Urothelium cell line (cell line): Measurements from ENCODE around the gene SLC2A1.
"Not testable (repeated sequence)": the region's sequence is repeated elsewhere in the genome, so short reads cannot be mapped to it uniquely, and the experiment has no call there.

ENCODE experiments used
- DNase-seq: peaks from one replicate; pipeline ENCODE4 v3.0.0; 2011; ENCODE audit warnings: low spot score, mixed read lengths
- FAIRE-seq: peaks from 2 replicates; lab custom pipeline; 2011; peaks lifted over from hg19 to GRCh38; lab: Jason Lieb, UNC

SLC2A1 gene

DNA sequence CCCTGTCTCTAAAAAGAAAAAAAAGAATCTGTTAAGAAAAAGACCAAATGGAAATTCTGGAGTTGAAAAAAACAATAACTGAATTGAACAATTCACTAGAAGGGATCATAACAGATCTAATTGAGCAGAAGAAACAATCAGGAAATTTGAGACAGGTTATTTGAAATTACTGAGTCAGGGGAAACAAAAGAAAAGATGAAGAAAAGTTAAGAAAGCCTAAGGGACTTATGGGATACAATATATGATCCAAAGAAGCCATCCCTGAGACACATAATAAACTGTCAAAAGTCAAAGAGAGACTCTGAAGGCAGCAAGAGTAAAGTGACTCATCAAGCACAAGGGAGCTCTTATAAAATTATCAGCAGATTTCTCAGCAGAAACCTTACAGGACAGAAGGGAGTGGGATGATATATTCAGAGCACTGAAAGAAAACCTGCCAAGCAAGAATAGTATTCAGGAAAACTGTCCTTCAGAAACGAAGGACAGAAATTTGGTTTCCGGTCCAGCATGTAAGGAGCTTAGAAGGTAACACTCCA, 44.5 kb downstream of the SLC2A1 start:
- no peak for DNase-seq
- FAIRE-seq = no peak

GRCh38 chr1:42913426-42914091, 45.1 kb downstream of the SLC2A1 start:
- DNase-seq (peak; percentile 76), FAIRE-seq (no peak)

- FAIRE-seq (no peak), DNase-seq (no peak)
Measured at GRCh38 chr1:42910985-42911384, 47.7 kb downstream of the SLC2A1 start.

DNA sequence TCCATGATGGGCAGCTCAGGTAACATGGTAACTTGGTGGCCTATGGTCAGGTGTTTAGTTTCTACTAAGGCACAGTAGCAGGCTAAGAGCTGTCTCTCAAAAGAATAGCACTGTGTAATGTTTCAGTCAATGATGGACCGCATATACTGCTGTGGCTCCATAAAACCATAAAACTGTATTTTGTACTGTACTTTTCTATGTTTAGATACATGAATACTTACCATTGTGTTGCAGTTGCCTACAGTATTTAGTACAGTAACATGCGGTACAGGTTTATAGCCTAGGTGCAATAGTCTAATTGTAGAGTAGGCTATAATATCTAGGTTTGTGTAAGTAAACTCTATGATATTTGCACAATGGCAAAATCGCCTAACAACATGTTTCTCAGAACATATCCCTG, 50.6 kb downstream of the SLC2A1 start:
- no peak for FAIRE-seq
- DNase-seq = no peak

DNA sequence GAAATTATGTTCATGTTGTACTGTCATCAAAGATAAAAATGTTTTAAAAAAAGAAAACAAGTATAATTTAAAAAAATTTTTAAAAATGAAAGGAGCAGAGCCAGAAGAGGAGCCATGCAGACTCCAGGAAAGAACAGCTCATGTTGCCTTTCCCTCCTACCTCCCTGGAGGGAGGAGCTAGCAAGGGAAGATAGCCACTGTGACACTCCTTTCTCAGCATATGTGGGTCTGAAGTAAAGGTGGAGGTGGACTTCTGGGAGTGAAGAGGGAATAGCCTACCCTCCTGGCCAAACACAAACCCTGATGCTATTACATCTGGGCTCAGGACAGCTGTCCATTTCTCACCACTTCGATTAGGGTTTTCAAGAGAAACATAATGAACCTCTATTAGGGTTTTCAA, 54.2 kb downstream of the SLC2A1 start:
- FAIRE-seq = no peak
- DNase-seq = no peak

GRCh38 chr1:42899960-42900359, 58.7 kb downstream of the SLC2A1 start:
- not testable (repeated sequence) for FAIRE-seq, DNase-seq

GRCh38 chr1:42891465-42892138, 67.1 kb downstream of the SLC2A1 start:
- DNase-seq (no peak), FAIRE-seq (no peak)

- DNase-seq (no peak), FAIRE-seq (no peak)
Measured at GRCh38 chr1:42889264-42889663, 69.4 kb downstream of the SLC2A1 start.

- FAIRE-seq (no peak), DNase-seq (no peak)
Measured at GRCh38 chr1:42888013-42888633, 70.5 kb downstream of the SLC2A1 start.

DNA sequence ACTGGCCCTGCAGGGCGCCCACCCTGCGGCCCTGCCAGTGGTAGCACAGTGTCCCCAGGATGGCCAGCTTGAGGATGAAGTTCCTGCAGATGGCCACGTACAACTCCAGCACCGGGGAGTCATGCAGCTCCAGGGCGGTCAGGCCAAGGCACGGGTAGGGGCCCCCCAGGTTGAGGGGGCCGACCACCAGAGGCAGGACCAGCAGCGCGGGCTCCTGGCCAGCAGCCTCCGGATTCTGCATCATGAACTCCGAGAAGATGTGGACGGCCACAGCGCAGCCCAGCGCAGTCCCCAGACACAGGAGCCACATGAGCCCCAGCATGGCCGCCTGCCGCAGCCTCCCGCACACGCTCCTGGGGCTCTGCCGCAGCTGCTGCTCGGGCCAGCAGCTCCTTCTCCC, 71.3 kb downstream of the SLC2A1 start:
- DNase-seq = no peak
- no peak for FAIRE-seq

- no peak for FAIRE-seq
- DNase-seq = no peak
Measured at GRCh38 chr1:42886800-42887199, 71.9 kb downstream of the SLC2A1 start.

DNA sequence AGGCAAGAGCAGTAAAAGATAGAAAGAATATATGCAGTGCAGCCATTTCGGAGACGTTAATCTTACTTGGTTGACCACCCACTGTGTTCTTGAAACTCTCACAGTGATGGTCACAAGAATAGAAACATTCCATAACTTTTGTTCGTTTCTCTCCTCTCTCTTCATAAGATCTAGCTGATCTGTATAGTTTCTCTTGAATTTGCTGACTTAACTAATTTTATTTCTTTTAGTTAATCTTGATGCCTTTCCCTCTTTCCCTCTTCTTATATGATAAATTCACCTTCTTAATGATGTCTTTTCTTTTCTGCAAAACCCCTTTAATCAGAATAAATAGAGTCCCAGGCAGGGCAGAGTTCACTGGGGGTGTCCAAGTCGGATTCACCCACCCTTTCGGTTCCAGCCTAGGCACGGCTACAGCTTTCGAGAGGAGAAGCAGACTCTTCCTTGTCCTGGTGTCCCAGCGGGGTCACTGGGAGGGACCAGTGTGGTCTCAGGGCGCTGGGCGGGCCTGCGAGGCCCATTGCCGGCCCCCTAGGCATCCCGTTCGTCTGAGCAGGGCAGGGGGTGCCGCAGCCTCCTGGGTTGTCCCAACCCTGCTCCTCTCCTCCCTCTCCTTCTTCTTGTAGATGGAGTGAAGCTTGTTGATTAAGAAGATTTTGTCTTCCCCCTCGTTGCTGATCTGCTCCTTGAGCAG, 72.5 kb downstream of the SLC2A1 start:
- FAIRE-seq (no peak), DNase-seq (no peak)

DNA sequence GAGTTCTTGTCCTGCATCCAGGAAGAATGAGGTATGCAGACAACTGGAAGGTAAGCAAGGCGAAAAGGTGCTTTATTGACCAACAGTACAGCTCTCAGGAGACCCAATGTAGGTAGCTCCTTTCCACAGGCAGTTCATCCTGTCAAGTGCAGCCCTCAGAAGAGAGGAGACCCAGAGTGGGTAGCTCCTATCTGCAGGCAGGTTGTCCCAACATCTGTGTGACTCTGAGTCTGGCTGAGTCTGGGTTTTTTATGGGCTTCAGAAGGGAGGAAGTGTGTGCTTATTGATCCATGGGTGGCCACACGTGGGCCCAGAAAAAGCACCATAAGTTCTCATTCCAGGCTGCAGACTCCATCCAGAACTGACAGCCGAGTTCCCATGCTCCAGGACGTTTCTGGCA, 78.3 kb downstream of the SLC2A1 start:
- FAIRE-seq (no peak), DNase-seq (no peak)

GRCh38 chr1:42877380-42877779, 81.3 kb downstream of the SLC2A1 start:
- FAIRE-seq (no peak), DNase-seq (no peak)

- DNase-seq = no peak
- FAIRE-seq = no peak
Measured at GRCh38 chr1:42876009-42876408, 82.7 kb downstream of the SLC2A1 start.
